NCI-H69 (cell line): Measurements from ENCODE around the gene SEC16A.
A peak's percentile ranks its signal among the peaks of the same experiment; 100 is the strongest.

ENCODE experiments used
- DNase-seq: peaks from one replicate; lab custom pipeline; 2025; lab: John Stamatoyannopoulos, UW

SEC16A gene

GRCh38 chr9:136399176-136400037 lies 83.4 kb downstream of the SEC16A start:
- peak; percentile 59 for DNase-seq

- DNase-seq = no peak
Measured at GRCh38 chr9:136398286-136398685, 84.6 kb downstream of the SEC16A start.

GRCh38 chr9:136397643-136398042 lies 85.2 kb downstream of the SEC16A start:
- no peak for DNase-seq

- no peak for DNase-seq
Measured at GRCh38 chr9:136396219-136396515, 86.7 kb downstream of the SEC16A start.

- DNase-seq = no peak
Measured at GRCh38 chr9:136395345-136396218, 87.3 kb downstream of the SEC16A start.

GRCh38 chr9:136395020-136395340 lies 87.9 kb downstream of the SEC16A start:
- DNase-seq = no peak

GRCh38 chr9:136394312-136395019 lies 88.4 kb downstream of the SEC16A start:
- DNase-seq = no peak

- DNase-seq = no peak
Measured at GRCh38 chr9:136393531-136393930, 89.3 kb downstream of the SEC16A start.

- no peak for DNase-seq
Measured at GRCh38 chr9:136392538-136393449, 90.0 kb downstream of the SEC16A start.

GRCh38 chr9:136391737-136392537 lies 90.9 kb downstream of the SEC16A start:
- DNase-seq = no peak
